ENCODE results near the gene ARHGAP8.
"Not testable (repeated sequence)": the region's sequence is repeated elsewhere in the genome, so short reads cannot be mapped to it uniquely, and the experiment has no call there.

The ARHGAP8 gene

GRCh38 chr22:44847380-44847779 lies 95.0 kb downstream of the ARHGAP8 start:
- no peak for DNase-seq (ENCODE audit: low spot score)
- H3K4me3 ChIP-seq, result no peak overlapping the region
- TF ChIP-seq CTCF (IDR thresholded peaks at IDR 0.05), result no peak
- no peak overlapping the region for H3K27ac ChIP-seq

GRCh38 chr22:44847892-44848291 lies 95.5 kb downstream of the ARHGAP8 start:
- H3K4me3 ChIP-seq, result no peak overlapping the region
- no peak for DNase-seq (ENCODE audit: low spot score)
- H3K27ac ChIP-seq, result no peak overlapping the region
- TF ChIP-seq CTCF (IDR thresholded peaks at IDR 0.05), result no peak

- no peak overlapping the region for H3K4me3 ChIP-seq
- TF ChIP-seq CTCF (IDR thresholded peaks at IDR 0.05), result no peak
- no peak overlapping the region for H3K27ac ChIP-seq
- DNase-seq (ENCODE audit: low spot score), result no peak
Observed at GRCh38 chr22:44848296-44848741, 95.9 kb downstream of the ARHGAP8 start.

- no peak for DNase-seq (ENCODE audit: low spot score)
- no peak overlapping the region for H3K27ac ChIP-seq
- TF ChIP-seq CTCF (IDR thresholded peaks at IDR 0.05), result no peak
- no peak overlapping the region for H3K4me3 ChIP-seq
Observed at GRCh38 chr22:44848791-44849420, 96.5 kb downstream of the ARHGAP8 start.

- Histone ChIP-seq H3K27ac (no peak overlapping the region), H3K4me3 (no peak overlapping the region)
- DNase-seq (ENCODE audit: low spot score), result peak; percentile 9
- TF ChIP-seq CTCF (IDR thresholded peaks at IDR 0.05), result no peak
Observed at GRCh38 chr22:44850946-44851345, 98.6 kb downstream of the ARHGAP8 start.

GRCh38 chr22:44854641-44855040 lies 102.3 kb downstream of the ARHGAP8 start:
- H3K4me3 ChIP-seq, H3K27ac ChIP-seq: not testable (repeated sequence)
- peak; percentile 8 for DNase-seq (ENCODE audit: low spot score)

GRCh38 chr22:44855855-44856254 lies 103.5 kb downstream of the ARHGAP8 start:
- no peak for TF ChIP-seq CTCF (IDR thresholded peaks at IDR 0.05)
- Histone ChIP-seq H3K4me3 (no peak overlapping the region), H3K27ac (no peak overlapping the region)
- DNase-seq (ENCODE audit: low spot score), result no peak

- not testable (repeated sequence) for DNase-seq (ENCODE audit: low spot score); H3K4me3 ChIP-seq; H3K27ac ChIP-seq
Observed at GRCh38 chr22:44858819-44859218, 106.4 kb downstream of the ARHGAP8 start.

Measured in coronary artery (tissue), 2 donors.